Measurements from ENCODE around the gene ITIH5.
"Not testable (repeated sequence)": the region's sequence is repeated elsewhere in the genome, so short reads cannot be mapped to it uniquely, and the experiment has no call there.

Gene ITIH5

DNA sequence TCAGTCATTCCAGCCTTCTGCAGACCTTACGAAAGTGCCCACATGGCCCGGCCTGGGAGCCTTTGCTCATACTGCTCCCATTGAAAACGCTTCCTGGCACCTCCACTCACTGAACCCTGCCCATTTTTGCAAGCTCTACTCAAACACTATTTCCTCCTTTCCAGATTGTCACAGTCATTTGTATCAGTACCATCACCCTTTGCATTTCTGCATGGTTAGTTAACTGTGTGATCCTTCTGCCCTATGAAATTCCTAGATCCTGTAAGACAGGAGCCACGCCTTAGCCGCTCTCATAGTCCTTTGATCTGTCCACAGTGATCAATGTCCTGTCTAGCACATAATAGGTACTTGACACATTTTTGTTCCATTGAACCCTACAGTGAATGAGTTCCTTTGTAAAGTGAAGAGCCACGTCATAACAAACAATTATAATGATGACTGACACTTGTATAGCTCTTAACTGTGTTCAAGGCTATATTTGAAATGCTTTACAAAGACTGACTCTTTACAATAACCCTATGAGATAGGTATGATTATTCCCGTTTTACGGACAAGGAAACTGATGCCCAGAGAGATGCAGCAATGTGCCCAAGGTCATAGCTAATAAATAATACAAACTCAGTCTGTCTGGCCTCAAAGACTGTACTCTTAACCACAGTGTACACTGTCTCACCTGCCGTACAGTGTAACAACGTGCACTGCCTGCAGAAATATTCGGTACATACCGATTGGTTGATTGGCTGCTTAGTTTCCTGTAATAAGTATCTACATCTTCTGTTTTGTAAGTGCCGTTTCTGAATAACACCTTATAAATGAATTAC is 19.8 kb upstream of the ITIH5 start:
- DNase-seq (ENCODE audit: low read depth) = no peak
- TF ChIP-seq, protein P1, sequence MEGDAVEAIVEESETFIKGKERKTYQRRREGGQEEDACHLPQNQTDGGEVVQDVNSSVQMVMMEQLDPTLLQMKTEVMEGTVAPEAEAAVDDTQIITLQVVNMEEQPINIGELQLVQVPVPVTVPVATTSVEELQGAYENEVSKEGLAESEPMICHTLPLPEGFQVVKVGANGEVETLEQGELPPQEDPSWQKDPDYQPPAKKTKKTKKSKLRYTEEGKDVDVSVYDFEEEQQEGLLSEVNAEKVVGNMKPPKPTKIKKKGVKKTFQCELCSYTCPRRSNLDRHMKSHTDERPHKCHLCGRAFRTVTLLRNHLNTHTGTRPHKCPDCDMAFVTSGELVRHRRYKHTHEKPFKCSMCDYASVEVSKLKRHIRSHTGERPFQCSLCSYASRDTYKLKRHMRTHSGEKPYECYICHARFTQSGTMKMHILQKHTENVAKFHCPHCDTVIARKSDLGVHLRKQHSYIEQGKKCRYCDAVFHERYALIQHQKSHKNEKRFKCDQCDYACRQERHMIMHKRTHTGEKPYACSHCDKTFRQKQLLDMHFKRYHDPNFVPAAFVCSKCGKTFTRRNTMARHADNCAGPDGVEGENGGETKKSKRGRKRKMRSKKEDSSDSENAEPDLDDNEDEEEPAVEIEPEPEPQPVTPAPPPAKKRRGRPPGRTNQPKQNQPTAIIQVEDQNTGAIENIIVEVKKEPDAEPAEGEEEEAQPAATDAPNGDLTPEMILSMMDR (conservative IDR thresholded peaks at IDR 0.05; ENCODE audit: low read depth, low read length) = no peak
- H3K4me3 ChIP-seq (ENCODE audit: low read length) = no peak overlapping the region

DNA sequence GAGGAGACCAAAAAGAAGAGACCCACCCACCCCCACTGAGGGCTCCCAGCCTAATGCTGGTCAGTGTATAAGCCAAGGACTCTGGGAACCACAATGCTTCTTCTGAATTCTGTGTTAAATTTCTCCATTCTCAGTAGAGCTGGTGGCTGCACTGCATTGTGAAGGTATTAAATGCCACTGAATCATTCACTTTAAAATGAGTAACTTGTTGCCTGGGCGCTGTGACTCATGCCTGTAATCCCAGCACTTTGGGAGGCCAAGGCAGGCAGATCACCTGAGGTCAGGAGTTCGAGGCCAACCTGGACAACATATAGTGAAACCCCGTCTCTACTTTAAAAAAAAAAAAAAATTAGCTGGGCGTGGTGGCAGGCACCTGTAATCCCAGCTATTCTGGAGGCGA is 13.3 kb upstream of the ITIH5 start:
- DNase-seq (ENCODE audit: low read depth); H3K4me3 ChIP-seq (ENCODE audit: low read length): not testable (repeated sequence)

DNA sequence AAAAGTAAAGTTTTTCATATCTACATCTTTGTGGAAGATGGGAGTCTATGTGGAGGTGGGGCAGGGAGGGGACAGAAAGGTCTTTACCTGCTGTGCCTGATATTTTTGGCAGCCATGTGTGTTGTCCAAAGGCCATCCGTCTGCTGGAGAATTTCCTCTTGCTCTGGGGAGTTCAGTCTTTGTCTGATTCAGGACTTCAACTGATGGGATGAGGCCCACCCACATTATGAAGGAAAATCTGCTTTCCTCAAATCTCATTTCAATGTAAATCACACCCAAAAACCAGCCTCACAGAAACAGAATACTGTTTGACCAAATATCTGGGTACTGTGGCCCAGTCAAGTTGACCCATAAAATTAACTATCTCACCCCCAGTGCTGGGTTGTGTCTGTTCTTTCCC is 12.5 kb upstream of the ITIH5 start:
- TF ChIP-seq, protein P1 (conservative IDR thresholded peaks at IDR 0.05; ENCODE audit: low read depth, low read length) = no peak
- no peak overlapping the region for H3K4me3 ChIP-seq (ENCODE audit: low read length)
- DNase-seq (ENCODE audit: low read depth) = no peak

DNA sequence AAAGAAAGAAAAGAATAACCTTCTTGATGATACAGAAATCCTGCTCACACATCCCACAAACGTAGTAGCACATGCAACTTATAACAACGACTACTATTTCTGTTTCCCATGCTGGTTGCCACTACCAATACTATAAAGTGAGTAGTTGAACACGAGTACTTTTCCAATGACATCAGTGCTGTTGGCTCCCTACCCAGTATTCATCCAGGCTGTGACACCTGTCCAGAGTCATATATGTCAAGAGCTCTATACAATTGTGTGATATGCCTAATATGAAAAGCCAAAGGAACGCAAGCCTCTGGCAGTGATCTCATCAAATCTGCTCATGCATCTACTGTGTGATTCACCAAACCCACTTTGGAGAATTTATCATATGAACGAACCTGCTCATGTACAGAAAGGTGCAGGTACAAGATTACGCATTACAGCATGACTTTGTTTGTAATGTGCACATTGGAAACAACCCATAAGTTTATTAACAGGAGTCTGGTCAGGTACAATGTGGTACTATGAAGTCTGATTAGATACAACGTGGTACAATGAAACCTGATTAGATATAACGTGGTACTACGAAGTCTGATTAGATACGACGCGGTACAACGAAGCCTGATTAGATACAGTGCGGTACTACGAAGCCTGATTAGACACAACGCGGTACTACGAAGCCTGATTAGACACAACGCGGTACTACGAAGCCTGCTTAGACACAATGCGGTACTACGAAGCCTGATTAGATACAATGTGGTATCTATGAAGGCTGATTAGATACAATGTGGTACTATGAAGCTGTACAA is 5.8 kb upstream of the ITIH5 start:
- no peak overlapping the region for H3K4me3 ChIP-seq (ENCODE audit: low read length)
- TF ChIP-seq, protein P1 (conservative IDR thresholded peaks at IDR 0.05; ENCODE audit: low read depth, low read length) = no peak
- no peak for DNase-seq (ENCODE audit: low read depth)

DNA sequence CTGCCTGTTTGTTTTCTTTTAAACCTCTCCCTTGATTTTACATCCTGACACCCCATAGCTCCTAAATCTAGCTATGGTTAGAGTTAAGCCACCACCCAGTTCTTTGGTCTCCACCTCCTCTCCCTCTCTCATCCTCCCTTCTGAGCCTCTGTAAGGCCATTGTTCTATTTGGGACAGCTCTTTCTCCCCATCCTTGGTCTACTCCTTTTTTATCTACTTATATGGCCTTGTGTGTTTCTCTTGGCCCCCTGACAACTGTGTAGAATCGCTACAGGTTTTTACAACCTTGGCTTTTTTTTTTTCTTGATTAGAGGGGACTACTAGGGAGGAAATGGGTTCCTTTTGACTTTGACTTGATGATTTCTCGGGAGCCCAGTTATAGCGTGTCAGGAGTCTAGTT is 3.4 kb upstream of the ITIH5 start:
- TF ChIP-seq, protein P1 (conservative IDR thresholded peaks at IDR 0.05; ENCODE audit: low read depth, low read length) = no peak

DNA sequence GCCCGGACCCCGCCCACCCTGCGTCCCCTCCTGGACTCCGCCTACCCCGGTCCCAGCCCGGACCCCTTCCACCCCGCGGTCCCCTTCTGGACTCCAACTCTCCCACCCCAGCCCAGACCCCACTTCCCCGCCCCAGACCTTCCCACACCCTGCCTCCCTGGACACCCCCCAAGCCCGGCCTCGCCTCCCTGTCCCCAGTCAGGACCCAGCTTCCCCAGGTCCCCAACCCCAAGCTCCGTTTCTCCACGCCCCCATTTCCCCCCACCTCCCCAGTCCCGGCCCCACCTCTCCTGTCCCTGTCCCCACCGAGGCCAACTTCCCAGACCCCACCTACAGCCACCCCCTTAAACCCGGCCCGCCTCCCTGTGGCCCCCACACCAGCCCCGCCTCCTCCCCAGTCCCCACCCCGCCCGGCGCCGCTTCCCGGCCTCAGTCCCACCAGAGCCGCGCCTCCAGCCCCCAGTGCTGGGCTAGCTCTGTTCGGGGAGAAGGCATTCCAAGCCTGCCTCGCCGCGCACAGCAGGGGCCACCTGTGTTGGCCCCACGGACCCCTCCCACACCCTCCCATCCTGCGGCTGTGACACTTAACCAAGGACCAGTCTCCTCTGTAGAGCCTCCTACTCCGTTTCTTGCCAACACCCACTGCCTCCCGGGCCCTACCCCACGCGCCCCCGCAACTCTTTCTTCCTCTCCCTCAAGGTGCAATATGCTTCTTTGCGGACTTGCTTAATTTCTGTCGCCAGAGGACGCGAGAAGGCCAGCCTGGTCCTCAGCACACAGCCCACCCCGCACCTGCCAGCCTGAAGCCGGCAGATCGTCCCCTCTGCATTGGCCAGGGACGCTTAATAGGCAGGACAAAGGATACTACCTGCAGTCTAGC is 736 bp upstream of the ITIH5 start:
- TF ChIP-seq, protein P1 (conservative IDR thresholded peaks at IDR 0.05; ENCODE audit: low read depth, low read length) = no peak
- H3K4me3 ChIP-seq (ENCODE audit: low read length) = peak overlapping the region; percentile 37
- no peak for DNase-seq (ENCODE audit: low read depth)

More for the DNA sequence above, 3.4 kb upstream of the ITIH5 start:
- DNase-seq (ENCODE audit: low read depth) = no peak
- H3K4me3 ChIP-seq (ENCODE audit: low read length) = no peak overlapping the region

DNA sequence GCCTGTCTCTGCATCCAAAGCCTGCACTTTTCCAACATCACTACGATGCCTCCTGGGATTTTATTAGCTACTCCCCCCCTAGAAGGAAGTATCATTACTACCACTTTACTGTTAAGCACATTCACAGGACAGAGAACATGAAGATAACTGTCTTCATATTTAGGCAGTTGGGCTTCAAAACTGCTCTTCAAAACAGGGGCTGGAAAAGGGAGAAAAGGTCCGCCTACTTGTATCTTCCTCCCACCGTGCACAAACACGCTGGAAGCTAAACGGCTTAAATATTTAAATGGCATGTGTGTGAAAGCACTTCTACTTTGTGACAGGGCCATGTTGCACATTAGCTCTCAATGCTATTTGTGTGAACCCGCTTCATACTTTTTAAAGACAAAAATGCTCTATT is 999 bp downstream of the ITIH5 start:
- peak overlapping the region; percentile 64 for H3K4me3 ChIP-seq (ENCODE audit: low read length)
- no peak for DNase-seq (ENCODE audit: low read depth)
- TF ChIP-seq, protein P1 (conservative IDR thresholded peaks at IDR 0.05; ENCODE audit: low read depth, low read length) = no peak
